Mammary epithelial cell (primary cell): Measurements from ENCODE around the gene PGBD5.

Experiments
- EZH2 ChIP-seq: IDR thresholded peaks from 2 replicates; pipeline ENCODE4 v1.6.1; 2012; ENCODE audit warnings: low read length, inconsistent platforms, borderline replicate concordance
- TF ChIP-seq, protein P1 (sequence below), 2 donors: IDR thresholded peaks in 1 of 2; conservative IDR thresholded peaks in 1 of 2; 2 replicates each; pipeline ENCODE4 v1.5.1; 2011 to 2012; ENCODE audit warnings: inconsistent platforms in 2 of 2, low read length in 2 of 2, mild to moderate bottlenecking in 2 of 2, control low read depth in 1 of 2, low read depth in 1 of 2; ENCODE audit not compliant: insufficient read depth in 1 of 2; ENCODE audit errors: extremely low read depth in 1 of 2

DNA sequence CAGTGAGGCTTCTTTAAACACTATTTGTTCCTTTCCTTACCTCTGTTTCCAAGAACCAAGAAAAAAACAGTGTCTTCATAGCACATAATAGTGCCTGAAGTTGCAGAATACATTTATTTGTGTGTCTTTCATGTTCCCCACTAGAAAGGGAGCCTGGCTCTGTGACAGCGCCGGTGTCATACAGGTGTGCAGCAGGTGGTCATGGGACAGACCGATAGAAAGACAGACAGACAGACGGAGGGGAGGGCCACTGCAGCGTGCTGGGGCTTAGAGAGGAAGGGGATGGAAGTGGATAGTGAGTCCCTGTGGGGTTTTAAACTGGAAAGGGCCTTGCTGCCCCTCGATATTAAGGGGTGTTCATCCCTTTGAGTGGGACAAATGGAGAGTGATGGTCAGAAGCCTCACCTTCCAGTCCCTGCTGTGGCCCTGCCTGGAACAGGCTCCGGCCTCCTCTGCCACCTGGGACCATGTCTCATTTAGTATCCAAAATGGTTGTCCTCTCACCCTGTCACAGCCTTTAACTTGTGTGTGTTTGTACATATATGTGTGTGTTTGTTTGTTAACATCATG lies 152.9 kb downstream of the PGBD5 start:
- TF ChIP-seq, protein P1, sequence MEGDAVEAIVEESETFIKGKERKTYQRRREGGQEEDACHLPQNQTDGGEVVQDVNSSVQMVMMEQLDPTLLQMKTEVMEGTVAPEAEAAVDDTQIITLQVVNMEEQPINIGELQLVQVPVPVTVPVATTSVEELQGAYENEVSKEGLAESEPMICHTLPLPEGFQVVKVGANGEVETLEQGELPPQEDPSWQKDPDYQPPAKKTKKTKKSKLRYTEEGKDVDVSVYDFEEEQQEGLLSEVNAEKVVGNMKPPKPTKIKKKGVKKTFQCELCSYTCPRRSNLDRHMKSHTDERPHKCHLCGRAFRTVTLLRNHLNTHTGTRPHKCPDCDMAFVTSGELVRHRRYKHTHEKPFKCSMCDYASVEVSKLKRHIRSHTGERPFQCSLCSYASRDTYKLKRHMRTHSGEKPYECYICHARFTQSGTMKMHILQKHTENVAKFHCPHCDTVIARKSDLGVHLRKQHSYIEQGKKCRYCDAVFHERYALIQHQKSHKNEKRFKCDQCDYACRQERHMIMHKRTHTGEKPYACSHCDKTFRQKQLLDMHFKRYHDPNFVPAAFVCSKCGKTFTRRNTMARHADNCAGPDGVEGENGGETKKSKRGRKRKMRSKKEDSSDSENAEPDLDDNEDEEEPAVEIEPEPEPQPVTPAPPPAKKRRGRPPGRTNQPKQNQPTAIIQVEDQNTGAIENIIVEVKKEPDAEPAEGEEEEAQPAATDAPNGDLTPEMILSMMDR (conservative IDR thresholded peaks at IDR 0.05 in 1 of 2, IDR thresholded peaks at IDR 0.05 in 1 of 2; ENCODE audit: extremely low read depth in 1 of 2, insufficient read depth in 1 of 2, low read depth in 1 of 2, low read length in 2 of 2) = no peak
- TF ChIP-seq EZH2 = no peak
